Common myeloid progenitor, CD34-positive (primary cell): ENCODE results near the gene IGF1R.

Experiments used
- CTCF ChIA-PET: fragments of 350-600 bp; sonication (Branson Sonifier 250); formaldehyde crosslinking; loops from one replicate; lab custom pipeline; 2021; ENCODE audit warnings: antibody characterized with exemption; lab: Charles Lee
- POLR2A ChIA-PET: fragments of 350-600 bp; sonication (Branson Sonifier 250); formaldehyde crosslinking; loops from one replicate; lab custom pipeline; 2021; ENCODE audit warnings: antibody characterized with exemption; lab: Charles Lee
- DNase-seq, 3 donors: peaks; one replicate each; pipeline versions ENCODE4 v3.0.0 to v3.0.0-alpha.2; 2013
- H3K27ac ChIP-seq, 2 experiments: 1 replicate in 1 of 2; 2 replicates in 1 of 2; pipeline ENCODE4 v1.7.0; 2013; ENCODE audit warnings: inconsistent platforms in 2 of 2, low read length in 2 of 2, mild to moderate bottlenecking in 2 of 2, low read depth in 1 of 2, moderate library complexity in 1 of 2; ENCODE audit not compliant: severe bottlenecking in 2 of 2, insufficient read depth in 1 of 2, poor library complexity in 1 of 2
- H3K27me3 ChIP-seq, 5 experiments: replicated peaks in 2 of 5; 1 replicate in 3 of 5; 2 replicates in 2 of 5; pipeline versions ENCODE4 v1.6.1 to v1.7.0; 2013; ENCODE audit warnings: low read length in 4 of 5, mild to moderate bottlenecking in 2 of 5, moderate library complexity in 2 of 5, inconsistent platforms in 1 of 5; ENCODE audit not compliant: insufficient read depth in 5 of 5, control insufficient read depth in 4 of 5
- H3K36me3 ChIP-seq, 4 experiments: 1 replicate in 2 of 4; 2 replicates in 2 of 4; pipeline versions ENCODE4 v1.6.1 to v1.7.0; 2013; ENCODE audit warnings: low read length in 3 of 4, control low read depth in 1 of 4, mild to moderate bottlenecking in 1 of 4; ENCODE audit not compliant: control insufficient read depth in 4 of 4, insufficient read depth in 4 of 4
- H3K4me1 ChIP-seq, 4 experiments: 1 replicate in 3 of 4; 2 replicates in 1 of 4; pipeline versions ENCODE4 v1.6.1 to v1.7.1; 2013; ENCODE audit warnings: low read length in 3 of 4, mild to moderate bottlenecking in 3 of 4, control low read depth in 1 of 4, inconsistent platforms in 1 of 4, moderate library complexity in 1 of 4; ENCODE audit not compliant: control insufficient read depth in 4 of 4, insufficient read depth in 4 of 4; ENCODE audit errors: control extremely low read depth in 1 of 4
- H3K4me3 ChIP-seq, 7 experiments: 1 replicate in 4 of 7; 2 replicates in 3 of 7; pipeline versions ENCODE4 v1.5.1 to v1.7.0; 2013; ENCODE audit warnings: mild to moderate bottlenecking in 7 of 7, low read length in 6 of 7, moderate library complexity in 6 of 7, inconsistent platforms in 2 of 7, low read depth in 2 of 7, control low read depth in 1 of 7; ENCODE audit not compliant: insufficient read depth in 4 of 7, control insufficient read depth in 1 of 7; ENCODE audit errors: extremely low read depth in 1 of 7
- H3K9me3 ChIP-seq, 5 experiments: 1 replicate in 4 of 5; 2 replicates in 1 of 5; pipeline versions ENCODE4 v1.6.1 to v1.7.1; 2013; ENCODE audit warnings: low read length in 4 of 5, mild to moderate bottlenecking in 2 of 5, inconsistent platforms in 1 of 5, low read depth in 1 of 5, moderate library complexity in 1 of 5; ENCODE audit not compliant: control insufficient read depth in 4 of 5, insufficient read depth in 2 of 5; ENCODE audit errors: control extremely low read depth in 1 of 5
- WGBS: methylation state at CpG from one replicate; pipeline ENCODE4 v1.1.5; 2013; ENCODE audit not compliant: insufficient coverage; 5-methylcytosine and 5-hydroxymethylcytosine counted together

IGF1R gene

DNA sequence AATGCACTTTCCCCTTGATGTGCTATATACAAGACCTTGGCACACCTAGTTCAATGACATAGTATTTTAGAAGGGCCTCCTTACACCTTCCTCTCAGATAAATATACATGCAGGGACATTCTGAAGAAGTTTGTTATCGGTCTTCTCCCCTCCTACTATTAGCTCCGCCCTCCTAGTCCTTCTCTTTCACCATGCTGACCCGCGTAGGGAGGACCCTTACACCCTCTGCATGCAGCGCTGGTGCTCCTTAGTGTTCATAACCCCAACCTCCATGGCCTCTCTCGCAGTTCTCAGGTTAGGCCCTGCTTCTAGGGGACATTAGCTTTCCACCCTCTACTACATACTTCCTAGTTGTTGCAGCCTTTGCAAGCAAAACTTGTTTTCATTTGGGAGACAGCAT lies 212.8 kb downstream of the IGF1R start:
- Histone ChIP-seq H3K27me3 (no peaks in the 10 kb centered on the region), H3K27ac (no peak overlapping the region), H3K36me3 (no peaks in the 10 kb centered on the region), H3K4me1 (peaks cover 8 to 22% (median 15%) of the 10 kb centered on the region in 4 experiments), H3K4me3 (no peak overlapping the region), H3K9me3 (no peaks in the 10 kb centered on the region)
- no peak for DNase-seq
- ChIA-PET CTCF (interaction anchor here (2.7 kb wide), 1 partner anchor 22 kb away, joined by 16 read pairs; no protein-coding TSS in a partner anchor), POLR2A (no interaction called here)
- 96% methylated on average over 6 of the region's 6 CpGs for WGBS

DNA sequence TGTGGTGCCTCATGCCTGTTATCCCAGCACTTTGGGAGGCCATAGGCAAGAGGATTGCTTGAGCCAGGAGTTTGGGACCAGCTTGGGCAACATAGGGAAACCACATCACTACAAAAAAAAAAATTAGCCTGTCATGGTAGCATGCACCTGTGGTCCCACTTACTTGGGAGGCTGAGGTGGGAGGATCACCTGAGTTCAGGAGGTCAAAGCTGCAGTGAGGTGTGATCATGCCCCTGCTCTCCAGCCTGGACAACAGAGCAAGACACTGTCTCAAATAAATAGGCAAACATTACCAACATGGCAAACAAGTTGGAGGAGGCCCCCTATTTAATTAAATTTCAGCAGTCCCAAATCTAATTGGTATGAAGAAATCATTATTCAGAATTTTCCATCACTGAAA lies 215.6 kb downstream of the IGF1R start:
- H3K4me1 ChIP-seq: peaks cover 0 to 11% (median 9%) of the 10 kb centered on the region in 4 experiments
- DNase-seq: no peak
- H3K4me3 ChIP-seq: no peak overlapping the region
- no peaks in the 10 kb centered on the region for H3K9me3 ChIP-seq
- no peaks in the 10 kb centered on the region for H3K36me3 ChIP-seq
- POLR2A ChIA-PET: no interaction called here
- no peaks in the 10 kb centered on the region for H3K27me3 ChIP-seq
- no peak overlapping the region for H3K27ac ChIP-seq
- CTCF ChIA-PET: interaction anchor here (0.8 to 1.4 kb wide), 4 partner anchors 9 to 217 kb away, joined by 3 to 5 read pairs (median 4); no protein-coding TSS in a partner anchor

- peaks cover 0 to 9% (median 7%) of the 10 kb centered on the region in 4 experiments for H3K4me1 ChIP-seq
- ChIA-PET CTCF (interaction anchor here (0.9 kb wide), 1 partner anchor 16 kb away, joined by 5 read pairs; no protein-coding TSS in a partner anchor), POLR2A (no interaction called here)
These were observed 217.3 kb downstream of the IGF1R start for GRCh38 chr15:98865397-98866339.

DNA sequence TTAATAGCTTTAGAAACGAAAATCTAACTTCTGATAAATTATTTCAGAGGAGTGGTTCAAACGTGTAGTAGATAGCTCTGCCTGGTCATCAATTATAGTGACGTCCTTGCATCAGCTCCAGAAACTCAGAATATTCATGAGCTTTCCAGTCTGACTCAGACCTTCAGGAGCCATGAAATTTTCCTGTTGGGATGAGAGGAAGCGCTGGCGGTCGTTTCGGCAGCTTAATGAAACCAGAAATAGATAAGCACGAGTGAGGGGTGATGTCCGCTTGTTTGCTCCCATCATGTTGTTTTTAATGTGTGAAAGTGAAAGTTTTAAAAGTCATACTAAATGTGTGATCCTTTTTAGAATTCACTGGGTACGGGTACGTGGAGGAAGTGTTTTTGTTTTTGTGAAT lies 218.2 kb downstream of the IGF1R start:
- Histone ChIP-seq H3K27ac (no peak overlapping the region), H3K27me3 (no peaks in the 10 kb centered on the region), H3K9me3 (no peaks in the 10 kb centered on the region), H3K4me1 (peaks cover 0 to 9% (median 7%) of the 10 kb centered on the region in 4 experiments), H3K4me3 (peak overlapping the region in 5 of 7 experiments; percentile 54 to 80 (median 72)), H3K36me3 (no peaks in the 10 kb centered on the region)
- WGBS: 72% methylated on average over 2 of the region's 11 CpGs
- ChIA-PET POLR2A (no interaction called here), CTCF (interaction anchor here (0.9 to 1.2 kb wide), 2 partner anchors 14 to 16 kb away, joined by 3 to 5 read pairs; no protein-coding TSS in a partner anchor)
- no peak for DNase-seq

More at GRCh38 chr15:98865397-98866339, 217.3 kb downstream of the IGF1R start:
- Histone ChIP-seq H3K27me3 (no peaks in the 10 kb centered on the region), H3K9me3 (no peaks in the 10 kb centered on the region), H3K27ac (no peak overlapping the region), H3K4me3 (peak overlapping the region; percentile 50 to 80 (median 65)), H3K36me3 (no peaks in the 10 kb centered on the region)
- 64% methylated on average over 42 of the region's 50 CpGs for WGBS
- peak; percentile 61 to 80 (median 75) for DNase-seq

GRCh38 chr15:98868564-98868963 lies 220.2 kb downstream of the IGF1R start:
- no peak for DNase-seq
- Histone ChIP-seq H3K36me3 (no peaks in the 10 kb centered on the region), H3K27me3 (no peaks in the 10 kb centered on the region), H3K27ac (no peak overlapping the region), H3K4me3 (no peak overlapping the region), H3K4me1 (peaks cover 5 to 16% (median 13%) of the 10 kb centered on the region in 4 experiments), H3K9me3 (no peaks in the 10 kb centered on the region)
- CTCF ChIA-PET: interaction anchor here (0.6 to 1.7 kb wide), 2 partner anchors 10 to 278 kb away, joined by 3 read pairs; no protein-coding TSS in a partner anchor
- WGBS: 100% methylated on average over 5 of the region's 6 CpGs
- POLR2A ChIA-PET: no interaction called here

DNA sequence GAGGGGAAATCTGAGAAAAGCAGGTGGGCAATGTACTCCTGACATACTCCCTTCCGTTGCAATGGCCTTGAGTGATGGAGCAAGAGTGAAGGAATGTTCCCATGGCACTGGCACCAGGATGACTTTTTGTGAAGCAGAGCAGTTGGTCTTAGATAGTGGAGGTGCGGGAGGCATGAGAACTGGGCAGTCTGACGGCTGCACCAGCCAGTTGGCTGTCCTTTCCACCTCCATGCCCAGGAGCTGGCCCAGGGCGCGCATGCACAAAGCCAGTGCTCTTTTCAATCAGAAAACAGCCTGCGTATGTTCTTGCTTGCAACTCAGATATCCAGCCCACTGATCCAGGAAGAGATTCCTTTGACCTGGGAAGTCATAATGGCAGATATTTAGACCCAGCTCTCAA lies 222.4 kb downstream of the IGF1R start:
- Histone ChIP-seq H3K4me3 (no peak overlapping the region), H3K4me1 (peaks cover 9 to 35% (median 18%) of the 10 kb centered on the region in 4 experiments), H3K9me3 (no peaks in the 10 kb centered on the region), H3K27ac (no peak overlapping the region), H3K27me3 (no peaks in the 10 kb centered on the region), H3K36me3 (no peaks in the 10 kb centered on the region)
- 97% methylated on average over 6 of the region's 6 CpGs for WGBS
- no peak for DNase-seq
- CTCF ChIA-PET: interaction anchor here (1.0 to 4.7 kb wide), 5 partner anchors 11 to 91 kb away, joined by 3 to 17 read pairs (median 5); no protein-coding TSS in a partner anchor
- POLR2A ChIA-PET: no interaction called here

DNA sequence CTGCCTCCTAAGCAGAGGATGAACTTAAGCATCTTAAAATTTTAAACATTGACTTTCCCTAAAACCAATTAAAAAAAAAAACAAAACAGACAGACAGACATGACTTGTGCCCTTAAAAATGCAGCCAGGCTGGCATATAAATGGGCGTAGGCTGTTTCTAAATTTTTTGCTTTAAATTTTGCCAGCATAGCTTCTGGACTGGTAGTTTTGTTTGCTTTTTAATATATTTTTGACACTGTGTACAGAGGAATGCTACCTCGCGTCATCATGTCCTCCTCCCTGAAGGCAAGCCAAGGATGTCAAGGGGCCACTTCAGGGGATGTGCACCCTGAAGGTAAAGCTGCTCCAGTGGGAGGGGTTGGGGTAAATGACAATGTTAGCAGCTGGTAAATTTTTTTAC lies 224.4 kb downstream of the IGF1R start:
- CTCF ChIA-PET: interaction anchor here (1.4 to 4.7 kb wide), 4 partner anchors 9 to 93 kb away, joined by 3 to 17 read pairs (median 8); no protein-coding TSS in a partner anchor
- Histone ChIP-seq H3K4me3 (no peak overlapping the region), H3K4me1 (peaks cover 11 to 32% (median 16%) of the 10 kb centered on the region in 4 experiments), H3K27ac (no peak overlapping the region), H3K27me3 (no peaks in the 10 kb centered on the region), H3K9me3 (no peaks in the 10 kb centered on the region), H3K36me3 (no peaks in the 10 kb centered on the region)
- DNase-seq: no peak
- WGBS: 95% methylated on average over 3 of the region's 3 CpGs
- POLR2A ChIA-PET: no interaction called here
